HG03039 (cell line): Measurements from ENCODE around the gene PRND.
"Not testable (repeated sequence)": the region's sequence is repeated elsewhere in the genome, so short reads cannot be mapped to it uniquely, and the experiment has no call there.

ENCODE experiments used
- ATAC-seq: cut with Tn5 transposase; IDR thresholded peaks from one replicate; pipeline ENCODE4 v1.9.1; 2021; ENCODE audit warnings: mild to moderate bottlenecking, moderate library complexity; ENCODE audit not compliant: unreplicated experiment

The PRND gene

DNA sequence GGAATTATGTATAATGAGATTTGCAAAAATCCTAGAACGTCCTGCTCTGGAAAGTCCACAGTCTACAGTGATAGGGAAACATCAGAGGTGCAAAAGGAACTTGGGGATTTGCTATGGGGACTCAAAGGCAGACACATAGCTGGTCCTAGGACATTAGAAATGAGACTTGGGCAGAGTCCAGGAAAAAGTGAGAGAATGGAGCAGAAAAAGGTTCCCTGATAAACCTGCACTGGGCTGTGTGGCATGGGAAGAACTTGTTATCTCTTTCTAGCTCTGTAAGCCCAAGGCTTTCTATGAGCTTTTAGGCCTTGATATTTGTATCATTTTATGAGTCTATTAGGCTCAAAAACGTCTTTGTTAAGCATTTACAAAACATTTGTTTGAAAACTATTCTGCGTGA lies 15.2 kb downstream of the PRND start:
- no peak for ATAC-seq

- ATAC-seq = no peak
Observed at GRCh38 chr20:4737857-4738627, 16.3 kb downstream of the PRND start.

DNA sequence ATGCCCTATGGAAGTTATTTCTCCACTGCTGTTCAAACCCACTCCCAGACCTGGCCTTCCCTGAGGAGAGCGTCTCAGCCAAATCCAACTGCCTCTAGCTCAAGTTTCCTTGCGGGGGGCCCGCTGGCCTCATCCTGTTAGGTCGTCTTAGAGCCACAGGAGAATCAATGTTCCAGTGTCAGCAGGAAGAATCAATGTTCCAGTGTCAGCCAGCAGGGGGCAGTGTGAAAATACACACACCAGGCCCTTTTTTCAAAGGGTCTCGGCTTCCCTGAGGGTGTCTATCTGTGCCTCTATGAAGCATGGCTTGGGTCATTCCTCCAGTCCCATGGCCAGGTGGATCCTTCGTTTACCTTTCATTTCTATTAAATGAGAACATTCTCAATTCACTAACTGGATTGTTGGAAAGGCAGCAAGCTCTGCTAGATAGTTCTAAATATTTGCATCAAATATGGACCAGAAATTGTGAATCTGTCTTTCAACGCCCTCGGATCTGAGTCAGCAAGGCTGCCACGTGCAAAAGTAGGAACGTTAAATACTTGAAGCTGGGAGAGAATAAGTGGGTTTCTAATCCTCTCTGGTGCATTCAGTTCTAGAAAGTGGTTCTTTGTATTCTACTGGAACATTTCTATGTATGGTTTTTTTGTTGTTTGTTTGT lies 19.2 kb downstream of the PRND start:
- ATAC-seq = no peak

DNA sequence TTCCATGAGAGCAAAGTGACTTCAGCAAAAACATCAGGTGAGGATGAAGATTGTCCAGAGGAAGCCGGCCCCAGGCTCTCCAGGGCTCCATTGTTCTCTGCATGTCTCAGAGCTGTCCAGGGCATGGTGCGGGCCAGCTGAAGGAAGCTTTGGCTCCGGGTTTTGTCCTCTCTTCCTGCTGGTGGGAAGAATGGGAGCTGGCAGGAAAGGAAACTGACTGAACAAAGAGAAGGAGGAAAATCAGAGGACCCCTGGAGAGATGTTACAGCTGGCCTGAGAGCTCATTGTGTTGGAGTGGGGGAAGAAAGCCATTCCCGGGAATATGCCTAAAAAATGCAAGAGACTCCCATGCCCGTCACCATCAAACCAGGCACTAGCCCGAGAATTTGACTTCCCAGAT lies 27.1 kb downstream of the PRND start:
- ATAC-seq = no peak

- ATAC-seq = no peak
Observed at GRCh38 chr20:4749326-4749725, 27.6 kb downstream of the PRND start.

GRCh38 chr20:4750381-4750780 lies 28.7 kb downstream of the PRND start:
- ATAC-seq = no peak

DNA sequence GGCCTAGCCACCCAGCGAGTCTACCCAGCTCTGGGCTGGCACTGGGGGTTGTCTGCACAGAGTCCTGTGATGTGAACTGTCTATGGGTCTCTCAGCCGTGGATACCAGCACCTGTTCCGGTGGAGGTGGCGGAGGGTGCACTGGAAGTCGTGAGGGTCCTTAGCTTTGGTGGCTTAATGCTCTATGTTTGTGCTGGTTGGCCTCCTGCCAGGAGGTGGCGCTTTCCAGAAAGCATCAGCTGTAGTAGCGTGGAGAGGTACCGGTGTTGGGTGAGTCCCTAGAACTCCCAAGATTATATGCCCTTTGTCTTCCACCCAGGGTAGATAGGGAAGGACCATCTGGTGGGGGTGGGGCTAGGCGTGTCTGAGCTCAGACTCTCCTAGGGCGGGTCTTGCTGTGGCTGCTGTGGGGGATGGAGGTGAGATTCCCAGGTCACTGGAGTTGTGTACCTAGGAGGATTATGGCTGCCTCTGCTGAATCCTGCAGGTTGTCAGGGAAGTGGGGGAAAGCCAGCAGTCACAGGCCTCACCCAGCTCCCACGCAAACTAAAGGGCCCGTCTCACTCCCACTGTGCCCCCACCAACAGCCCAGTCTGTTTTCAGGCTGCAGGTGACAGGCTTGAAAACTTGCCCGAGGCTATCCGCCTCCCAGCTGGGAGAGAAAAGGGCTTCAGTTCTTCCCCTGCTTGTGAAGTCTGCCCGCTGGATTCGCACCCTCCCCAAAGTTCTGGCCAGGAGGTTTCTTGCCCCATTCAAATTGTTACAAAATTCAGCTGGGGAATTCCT lies 37.6 kb downstream of the PRND start:
- not testable (repeated sequence) for ATAC-seq

DNA sequence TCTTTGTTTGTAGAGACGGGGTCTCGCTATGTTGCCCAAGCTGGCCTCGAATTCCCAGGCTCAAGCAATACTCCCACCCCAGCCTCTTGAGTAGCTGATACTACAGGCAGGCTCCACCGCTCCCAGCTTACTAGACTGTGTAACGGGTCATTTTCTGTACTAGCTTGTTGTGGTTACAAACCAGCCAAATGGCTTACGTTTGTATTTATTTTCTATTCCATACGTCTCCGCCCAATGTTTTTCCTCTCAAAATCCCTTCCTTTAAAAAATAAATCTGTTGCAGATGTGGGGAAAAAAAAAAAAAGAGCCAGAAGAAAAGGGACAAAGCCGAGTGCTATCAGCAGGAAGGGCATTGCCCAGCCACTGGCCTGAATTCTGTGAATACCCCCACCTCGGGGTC lies 41.6 kb downstream of the PRND start:
- ATAC-seq = no peak

- ATAC-seq = no peak
Observed at GRCh38 chr20:4763723-4764510, 42.2 kb downstream of the PRND start.

GRCh38 chr20:4764805-4765204 lies 43.1 kb downstream of the PRND start:
- no peak for ATAC-seq

GRCh38 chr20:4765681-4766080 lies 44.0 kb downstream of the PRND start:
- ATAC-seq = no peak

DNA sequence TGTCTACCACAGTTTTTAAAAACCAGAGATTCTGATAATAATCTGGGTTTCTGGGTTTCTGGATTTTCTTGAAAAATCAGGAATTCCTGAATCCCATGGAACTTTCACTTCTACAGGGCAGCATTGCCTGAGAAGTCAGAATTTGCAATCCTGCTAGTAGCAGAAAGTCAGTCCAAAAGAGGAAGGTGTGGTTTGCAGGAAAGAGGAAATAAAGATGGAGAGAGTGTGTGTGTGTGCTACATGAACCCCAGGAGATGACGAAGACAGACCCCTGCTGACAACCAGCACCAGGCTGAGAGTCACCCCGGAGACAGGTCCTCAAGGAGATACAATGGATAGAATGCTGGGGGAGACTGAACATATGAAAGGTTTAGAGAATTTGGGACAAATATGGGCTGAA lies 44.9 kb downstream of the PRND start:
- ATAC-seq = no peak

DNA sequence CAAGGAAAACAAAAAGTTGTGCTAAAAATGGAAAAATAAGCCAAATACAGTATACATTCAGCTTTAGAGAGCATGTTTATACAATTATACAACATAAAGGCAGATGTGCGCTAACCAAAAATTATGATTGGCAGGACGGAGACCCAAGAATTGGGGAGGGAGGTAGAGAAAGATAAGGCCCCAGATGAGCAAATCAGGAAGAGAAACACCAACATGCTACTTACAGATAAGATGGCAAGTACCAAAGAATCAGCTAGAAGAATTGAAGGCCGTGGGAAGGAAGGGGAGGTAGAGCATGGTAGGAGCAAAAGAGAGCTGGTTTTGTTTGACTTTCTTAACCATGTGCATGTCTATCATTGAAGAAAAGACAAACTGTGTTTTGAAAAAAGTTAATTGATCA lies 45.4 kb downstream of the PRND start:
- ATAC-seq = no peak

- ATAC-seq = no peak
Observed at GRCh38 chr20:4769328-4769727, 47.6 kb downstream of the PRND start.

- ATAC-seq = no peak
Observed at GRCh38 chr20:4770026-4770425, 48.3 kb downstream of the PRND start.

DNA sequence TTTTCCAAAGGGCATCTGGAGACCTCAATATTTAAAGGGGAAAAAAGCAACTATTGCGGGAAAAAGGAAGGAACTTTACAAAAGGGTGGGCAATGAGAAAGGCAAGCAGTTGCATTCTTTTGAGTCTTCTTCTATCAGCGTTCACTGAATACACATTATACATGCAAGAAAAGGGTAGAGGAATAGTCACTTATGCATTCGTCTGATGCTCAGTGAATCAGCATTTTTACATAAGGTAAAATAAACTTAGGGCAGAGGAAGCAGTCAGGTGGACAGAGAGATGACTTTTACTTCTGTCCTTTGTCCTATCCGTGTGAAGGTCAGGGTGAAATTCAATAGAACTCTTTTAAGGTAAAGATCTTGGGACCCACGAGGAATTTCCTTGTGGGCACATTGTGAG lies 49.3 kb downstream of the PRND start:
- ATAC-seq = no peak

DNA sequence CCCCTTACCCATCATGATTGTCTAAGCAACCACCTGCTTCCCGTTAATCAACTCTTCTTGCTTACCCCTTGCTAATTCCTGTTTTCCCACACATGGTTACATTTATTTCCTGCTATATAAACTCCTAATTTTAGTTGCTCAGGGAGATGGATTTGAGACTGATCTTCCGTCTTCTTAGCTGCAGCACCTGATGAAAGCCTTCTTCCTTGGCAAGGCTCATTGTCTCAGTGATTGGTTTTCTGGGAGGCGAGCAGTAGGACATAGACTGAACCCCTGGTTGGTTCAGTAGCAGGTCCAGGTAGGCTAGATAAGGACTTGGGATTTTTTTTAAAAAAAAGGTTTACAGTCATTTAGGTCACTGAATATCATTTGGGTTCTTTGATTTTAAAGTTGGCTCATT lies 50.4 kb downstream of the PRND start:
- no peak for ATAC-seq

GRCh38 chr20:4773014-4773413 lies 51.3 kb downstream of the PRND start:
- not testable (repeated sequence) for ATAC-seq

GRCh38 chr20:4773736-4774135 lies 52.0 kb downstream of the PRND start:
- ATAC-seq = no peak

DNA sequence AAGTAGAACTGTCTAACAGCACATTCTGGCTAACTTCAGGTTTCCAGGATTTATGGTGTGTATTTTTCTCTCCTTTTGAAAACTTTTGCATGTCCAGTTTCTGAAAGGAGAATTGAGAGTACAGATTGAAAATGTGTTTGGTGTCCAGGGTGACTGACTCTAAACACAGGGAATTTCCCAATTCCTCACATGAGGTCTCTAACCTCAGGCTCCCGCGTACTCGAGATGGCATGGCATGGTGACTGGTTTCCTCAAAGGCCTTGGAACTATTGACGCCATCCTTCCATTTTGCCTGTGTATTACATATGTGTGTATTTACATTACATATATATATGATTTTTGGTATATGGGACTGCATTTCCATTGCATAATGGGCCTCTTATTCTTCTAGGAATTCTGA lies 52.5 kb downstream of the PRND start:
- ATAC-seq = no peak
